GM19467 (cell line): ENCODE data around the gene LDLRAD4.

Experiments
- ATAC-seq: cut with Tn5 transposase; IDR thresholded peaks from one replicate; pipeline ENCODE4 v1.9.1; 2021; ENCODE audit warnings: mild to moderate bottlenecking, moderate library complexity; ENCODE audit not compliant: unreplicated experiment

Gene LDLRAD4

GRCh38 chr18:13579874-13580273, 361.3 kb downstream of the LDLRAD4 start:
- ATAC-seq = no peak

- ATAC-seq = no peak
Measured at GRCh38 chr18:13580351-13580750, 361.8 kb downstream of the LDLRAD4 start.

GRCh38 chr18:13580991-13581390, 362.4 kb downstream of the LDLRAD4 start:
- ATAC-seq = no peak

GRCh38 chr18:13581496-13582177, 363.1 kb downstream of the LDLRAD4 start:
- ATAC-seq = no peak

GRCh38 chr18:13582178-13582670, 363.7 kb downstream of the LDLRAD4 start:
- ATAC-seq = no peak

GRCh38 chr18:13583576-13584550, 365.3 kb downstream of the LDLRAD4 start:
- no peak for ATAC-seq

GRCh38 chr18:13584825-13585224, 366.3 kb downstream of the LDLRAD4 start:
- no peak for ATAC-seq

GRCh38 chr18:13585379-13586153, 367.0 kb downstream of the LDLRAD4 start:
- no peak for ATAC-seq

- no peak for ATAC-seq
Measured at GRCh38 chr18:13587001-13587400, 368.4 kb downstream of the LDLRAD4 start.

GRCh38 chr18:13587477-13587876, 368.9 kb downstream of the LDLRAD4 start:
- no peak for ATAC-seq

GRCh38 chr18:13587937-13588336, 369.4 kb downstream of the LDLRAD4 start:
- no peak for ATAC-seq

- ATAC-seq = no peak
Measured at GRCh38 chr18:13589316-13589715, 370.8 kb downstream of the LDLRAD4 start.

- ATAC-seq = no peak
Measured at GRCh38 chr18:13589943-13590342, 371.4 kb downstream of the LDLRAD4 start.

GRCh38 chr18:13592246-13592645, 373.7 kb downstream of the LDLRAD4 start:
- no peak for ATAC-seq

GRCh38 chr18:13594551-13594950, 376.0 kb downstream of the LDLRAD4 start:
- no peak for ATAC-seq

- ATAC-seq = no peak
Measured at GRCh38 chr18:13597068-13597467, 378.5 kb downstream of the LDLRAD4 start.

- ATAC-seq = no peak
Measured at GRCh38 chr18:13598591-13598990, 380.0 kb downstream of the LDLRAD4 start.

- ATAC-seq = no peak
Measured at GRCh38 chr18:13599031-13599430, 380.5 kb downstream of the LDLRAD4 start.

GRCh38 chr18:13603304-13604019, 384.9 kb downstream of the LDLRAD4 start:
- no peak for ATAC-seq

- no peak for ATAC-seq
Measured at GRCh38 chr18:13604786-13605185, 386.2 kb downstream of the LDLRAD4 start.
